Right atrium auricular region (tissue), 2 donors: Measurements from ENCODE around the gene SGCD. TPM values are rescaled to one million over a fixed set of nuclear protein-coding genes. Genes with fewer than 3 reads are reported as not detected.

ENCODE experiments used
- DNase-seq: peaks from one replicate; pipeline ENCODE4 v3.0.0-alpha.2; 2019; ENCODE audit warnings: low spot score
- H3K27ac ChIP-seq, 2 donors: fragments of 200-600 bp; sonication (generic); 1 replicate in 1 of 2; 2 replicates in 1 of 2; pipeline ENCODE4 v1.5.1; 2016 to 2019
- H3K27me3 ChIP-seq, 2 donors: fragments of 200-600 bp; sonication (generic); one replicate each; pipeline versions ENCODE4 v1.5.1 to v1.6.0; 2017 to 2019
- H3K36me3 ChIP-seq: fragments of 200-600 bp; sonication (generic); one replicate; pipeline ENCODE4 v1.5.1; 2016
- H3K4me1 ChIP-seq, 2 donors: fragments of 200-600 bp; sonication (generic); one replicate each; pipeline versions ENCODE4 v1.5.1 to v1.6.0; 2017 to 2019
- H3K4me3 ChIP-seq, 2 donors: fragments of 200-600 bp; sonication (generic); 1 replicate in 1 of 2; 2 replicates in 1 of 2; pipeline ENCODE4 v1.5.1; 2017 to 2019; ENCODE audit warnings: mild to moderate bottlenecking in 1 of 2, moderate library complexity in 1 of 2
- H3K9me3 ChIP-seq, 2 donors: fragments of 200-600 bp; sonication (generic); one replicate each; pipeline ENCODE4 v1.5.1; 2019
- CTCF ChIP-seq, 2 donors: fragments of 200-600 bp; sonication (generic); IDR thresholded peaks; one replicate each; pipeline ENCODE4 v1.5.1; 2019; ENCODE audit warnings: antibody characterized with exemption in 2 of 2
- total RNA-seq, 2 donors: library from RNA; depleted of rRNA; stranded (reverse); fragments of >200 nt; gene quantifications; one replicate each; pipeline ENCODE4 v1.1.0, GENCODE V29; 2016

SGCD gene
- total RNA-seq, 2 donors from 2014 or later, result 56.2 to 85.1 TPM

- peaks cover 3 to 45% of the 10 kb centered on the region in 2 donors for H3K4me1 ChIP-seq
- no peak for TF ChIP-seq CTCF (IDR thresholded peaks at IDR 0.05)
- no peaks in the 10 kb centered on the region for H3K27me3 ChIP-seq
- no peaks in the 10 kb centered on the region for H3K9me3 ChIP-seq
- H3K36me3 ChIP-seq, result no peaks in the 10 kb centered on the region
- H3K4me3 ChIP-seq, result no peak overlapping the region
- no peak for DNase-seq
- peak overlapping the region in 1 of 2 donors; percentile 68 for H3K27ac ChIP-seq
Observed at GRCh38 chr5:156477196-156477595, 150.2 kb downstream of the SGCD start.

DNA sequence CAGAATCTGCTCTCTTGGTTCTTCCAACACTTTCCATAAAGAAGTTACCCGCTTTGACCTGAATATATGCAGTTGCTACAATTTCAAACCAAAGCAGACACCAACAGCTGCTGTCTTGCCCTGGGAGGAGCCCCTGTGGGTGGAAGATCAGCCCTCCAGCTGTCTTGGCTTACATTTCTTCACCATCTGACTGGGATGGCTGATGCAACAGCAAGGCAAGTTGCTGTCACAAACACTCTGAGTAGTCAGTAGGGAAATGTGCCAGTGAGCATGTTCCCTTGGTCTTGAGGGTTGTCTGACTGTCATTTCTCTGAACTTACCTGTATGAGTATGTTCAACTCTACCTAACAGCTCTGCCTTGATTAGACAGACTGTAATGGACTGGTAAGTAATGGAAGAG is 152.9 kb downstream of the SGCD start:
- H3K27me3 ChIP-seq, result no peaks in the 10 kb centered on the region
- H3K4me1 ChIP-seq, result peaks cover 0 to 29% of the 10 kb centered on the region in 2 donors
- H3K27ac ChIP-seq, result no peak overlapping the region
- TF ChIP-seq CTCF (IDR thresholded peaks at IDR 0.05), result no peak
- no peak for DNase-seq
- H3K9me3 ChIP-seq, result no peaks in the 10 kb centered on the region
- H3K36me3 ChIP-seq, result no peaks in the 10 kb centered on the region
- no peak overlapping the region for H3K4me3 ChIP-seq

- Histone ChIP-seq H3K4me1 (peaks cover 0 to 10% of the 10 kb centered on the region in 2 donors), H3K9me3 (no peaks in the 10 kb centered on the region), H3K4me3 (no peak overlapping the region), H3K27me3 (no peaks in the 10 kb centered on the region), H3K27ac (no peak overlapping the region), H3K36me3 (no peaks in the 10 kb centered on the region)
- no peak for DNase-seq
- no peak for TF ChIP-seq CTCF (IDR thresholded peaks at IDR 0.05)
Observed at GRCh38 chr5:156481741-156482140, 154.8 kb downstream of the SGCD start.

DNA sequence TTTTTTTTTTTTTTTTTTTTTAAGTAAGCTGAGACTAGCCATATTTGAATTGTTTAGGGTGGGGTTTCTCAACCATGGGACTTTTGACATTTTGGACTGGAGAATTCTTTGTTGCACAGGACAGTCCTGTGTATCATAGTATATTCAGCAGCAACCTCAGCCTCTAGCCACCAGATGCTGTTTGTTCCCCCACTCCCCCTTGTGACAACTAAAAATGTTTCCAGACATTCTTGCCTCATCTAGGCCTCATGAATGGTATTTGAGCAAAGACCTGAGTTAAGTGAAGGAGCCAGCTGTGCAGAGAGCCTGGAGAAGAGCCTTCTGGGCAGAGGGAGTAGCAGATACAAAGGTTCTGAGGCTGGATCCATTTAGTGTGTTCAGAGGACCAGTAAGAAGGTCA is 155.9 kb downstream of the SGCD start:
- H3K9me3 ChIP-seq, result no peaks in the 10 kb centered on the region
- TF ChIP-seq CTCF (IDR thresholded peaks at IDR 0.05), result no peak
- no peak overlapping the region for H3K27ac ChIP-seq
- no peak overlapping the region for H3K4me3 ChIP-seq
- no peaks in the 10 kb centered on the region for H3K27me3 ChIP-seq
- no peak for DNase-seq
- H3K4me1 ChIP-seq, result peaks cover 0 to 2% of the 10 kb centered on the region in 2 donors
- H3K36me3 ChIP-seq, result no peaks in the 10 kb centered on the region

GRCh38 chr5:156486394-156487238 is 159.7 kb downstream of the SGCD start:
- TF ChIP-seq CTCF (IDR thresholded peaks at IDR 0.05), result no peak
- no peak for DNase-seq
- Histone ChIP-seq H3K4me3 (no peak overlapping the region), H3K9me3 (no peaks in the 10 kb centered on the region), H3K27ac (no peak overlapping the region), H3K36me3 (no peaks in the 10 kb centered on the region), H3K27me3 (no peaks in the 10 kb centered on the region), H3K4me1 (no peaks in the 10 kb centered on the region)
